Measurements from ENCODE around the gene PCDH15.

PCDH15 gene

GRCh38 chr10:54796881-54797280 is 4.2 kb downstream of the PCDH15 start:
- Histone ChIP-seq H3K27me3 (no peaks in the 10 kb centered on the region), H3K9me3 (no peaks in the 10 kb centered on the region), H3K27ac (no peak overlapping the region), H3K36me3 (no peaks in the 10 kb centered on the region), H3K4me3 (ENCODE audit: low read depth in 1 of 2, low read length in 1 of 2) (no peak overlapping the region), H3K4me1 (ENCODE audit: control insufficient read depth in 1 of 2, insufficient read depth in 1 of 2, low read depth in 1 of 2, low read length in 1 of 2) (no peaks in the 10 kb centered on the region)
- TF ChIP-seq, protein P1, sequence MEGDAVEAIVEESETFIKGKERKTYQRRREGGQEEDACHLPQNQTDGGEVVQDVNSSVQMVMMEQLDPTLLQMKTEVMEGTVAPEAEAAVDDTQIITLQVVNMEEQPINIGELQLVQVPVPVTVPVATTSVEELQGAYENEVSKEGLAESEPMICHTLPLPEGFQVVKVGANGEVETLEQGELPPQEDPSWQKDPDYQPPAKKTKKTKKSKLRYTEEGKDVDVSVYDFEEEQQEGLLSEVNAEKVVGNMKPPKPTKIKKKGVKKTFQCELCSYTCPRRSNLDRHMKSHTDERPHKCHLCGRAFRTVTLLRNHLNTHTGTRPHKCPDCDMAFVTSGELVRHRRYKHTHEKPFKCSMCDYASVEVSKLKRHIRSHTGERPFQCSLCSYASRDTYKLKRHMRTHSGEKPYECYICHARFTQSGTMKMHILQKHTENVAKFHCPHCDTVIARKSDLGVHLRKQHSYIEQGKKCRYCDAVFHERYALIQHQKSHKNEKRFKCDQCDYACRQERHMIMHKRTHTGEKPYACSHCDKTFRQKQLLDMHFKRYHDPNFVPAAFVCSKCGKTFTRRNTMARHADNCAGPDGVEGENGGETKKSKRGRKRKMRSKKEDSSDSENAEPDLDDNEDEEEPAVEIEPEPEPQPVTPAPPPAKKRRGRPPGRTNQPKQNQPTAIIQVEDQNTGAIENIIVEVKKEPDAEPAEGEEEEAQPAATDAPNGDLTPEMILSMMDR (IDR thresholded peaks at IDR 0.05), result no peak

DNA sequence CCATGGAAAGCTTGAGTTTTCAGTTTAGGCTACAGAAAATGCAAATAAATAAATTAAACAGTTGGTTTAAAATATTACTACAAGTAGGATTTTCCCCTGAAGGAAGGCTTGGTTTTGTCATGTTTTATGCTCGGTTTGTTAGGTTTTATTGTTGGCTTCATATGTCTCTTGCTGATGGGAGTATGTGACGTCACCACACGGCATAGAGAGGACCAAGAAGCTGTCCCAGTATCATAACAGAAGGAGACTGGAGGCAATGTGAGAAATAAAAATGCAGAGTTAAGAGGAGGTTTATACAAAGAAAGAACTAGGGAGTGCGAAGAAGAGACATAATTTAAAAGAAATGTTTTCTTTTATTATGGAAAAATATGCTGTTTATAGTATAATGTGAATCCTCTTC is 24.4 kb downstream of the PCDH15 start:
- TF ChIP-seq, protein P1 (IDR thresholded peaks at IDR 0.05), result no peak

GRCh38 chr10:54772468-54773122 is 28.4 kb downstream of the PCDH15 start:
- no peaks in the 10 kb centered on the region for H3K27me3 ChIP-seq

More for the DNA sequence above, 24.4 kb downstream of the PCDH15 start:
- no peak overlapping the region for H3K4me3 ChIP-seq (ENCODE audit: low read depth in 1 of 2, low read length in 1 of 2)
- no peaks in the 10 kb centered on the region for H3K27me3 ChIP-seq
- H3K4me1 ChIP-seq (ENCODE audit: control insufficient read depth in 1 of 2, insufficient read depth in 1 of 2, low read depth in 1 of 2, low read length in 1 of 2), result no peaks in the 10 kb centered on the region
- no peaks in the 10 kb centered on the region for H3K36me3 ChIP-seq
- no peaks in the 10 kb centered on the region for H3K9me3 ChIP-seq
- H3K27ac ChIP-seq, result no peak overlapping the region

GRCh38 chr10:54769051-54769450 is 32.0 kb downstream of the PCDH15 start:
- no peaks in the 10 kb centered on the region for H3K4me1 ChIP-seq (ENCODE audit: control insufficient read depth in 1 of 2, insufficient read depth in 1 of 2, low read depth in 1 of 2, low read length in 1 of 2)
- TF ChIP-seq, protein P1 (IDR thresholded peaks at IDR 0.05), result no peak
- no peak overlapping the region for H3K4me3 ChIP-seq (ENCODE audit: low read depth in 1 of 2, low read length in 1 of 2)
- H3K27ac ChIP-seq, result no peak overlapping the region
- H3K36me3 ChIP-seq, result no peaks in the 10 kb centered on the region
- no peaks in the 10 kb centered on the region for H3K9me3 ChIP-seq
- no peaks in the 10 kb centered on the region for H3K27me3 ChIP-seq

More at GRCh38 chr10:54772468-54773122, 28.4 kb downstream of the PCDH15 start:
- H3K36me3 ChIP-seq, result no peaks in the 10 kb centered on the region
- TF ChIP-seq, protein P1 (IDR thresholded peaks at IDR 0.05), result no peak
- no peaks in the 10 kb centered on the region for H3K4me1 ChIP-seq (ENCODE audit: control insufficient read depth in 1 of 2, insufficient read depth in 1 of 2, low read depth in 1 of 2, low read length in 1 of 2)
- no peak overlapping the region for H3K4me3 ChIP-seq (ENCODE audit: low read depth in 1 of 2, low read length in 1 of 2)
- no peaks in the 10 kb centered on the region for H3K9me3 ChIP-seq
- H3K27ac ChIP-seq, result no peak overlapping the region

DNA sequence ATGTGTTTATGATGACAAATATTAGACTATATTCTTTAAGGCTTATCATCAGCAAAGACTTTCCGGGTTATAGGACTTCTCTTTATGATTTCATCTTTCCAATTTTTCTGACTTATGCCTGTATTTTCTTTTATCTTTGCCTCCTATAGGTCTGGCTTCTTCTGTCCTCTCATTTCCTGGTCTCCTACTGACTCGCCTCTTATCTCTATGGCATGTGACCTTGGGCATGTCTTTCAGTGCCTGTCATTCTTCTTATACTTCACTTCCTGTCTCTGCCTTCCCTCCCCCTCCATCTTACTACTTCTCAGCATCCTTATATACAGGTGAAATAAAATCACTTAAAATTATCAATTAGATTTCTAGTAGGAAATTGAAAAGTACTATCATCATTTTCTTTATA is 42.2 kb downstream of the PCDH15 start:
- Histone ChIP-seq H3K9me3 (no peaks in the 10 kb centered on the region), H3K27ac (no peak overlapping the region), H3K36me3 (no peaks in the 10 kb centered on the region), H3K4me1 (ENCODE audit: control insufficient read depth in 1 of 2, insufficient read depth in 1 of 2, low read depth in 1 of 2, low read length in 1 of 2) (no peaks in the 10 kb centered on the region), H3K27me3 (no peaks in the 10 kb centered on the region), H3K4me3 (ENCODE audit: low read depth in 1 of 2, low read length in 1 of 2) (no peak overlapping the region)
- TF ChIP-seq, protein P1 (IDR thresholded peaks at IDR 0.05), result no peak

All from neutrophil (primary cell).